Measurements from ENCODE around the gene CRYL1.
A peak's percentile ranks its signal among the peaks of the same experiment; 100 is the strongest.

The CRYL1 gene

GRCh38 chr13:20407759-20408158 lies 117.9 kb downstream of the CRYL1 start:
- intact Hi-C loops (cut with DNase I) = no loop called here
- DNase-seq = peak in 2 of 10 donors; percentile 13 to 31

- intact Hi-C loops (cut with DNase I) = no loop called here
- DNase-seq = peak in 3 of 10 donors; percentile 52 to 75 (median 53)
Measured at GRCh38 chr13:20405691-20406090, 120.0 kb downstream of the CRYL1 start.

DNA sequence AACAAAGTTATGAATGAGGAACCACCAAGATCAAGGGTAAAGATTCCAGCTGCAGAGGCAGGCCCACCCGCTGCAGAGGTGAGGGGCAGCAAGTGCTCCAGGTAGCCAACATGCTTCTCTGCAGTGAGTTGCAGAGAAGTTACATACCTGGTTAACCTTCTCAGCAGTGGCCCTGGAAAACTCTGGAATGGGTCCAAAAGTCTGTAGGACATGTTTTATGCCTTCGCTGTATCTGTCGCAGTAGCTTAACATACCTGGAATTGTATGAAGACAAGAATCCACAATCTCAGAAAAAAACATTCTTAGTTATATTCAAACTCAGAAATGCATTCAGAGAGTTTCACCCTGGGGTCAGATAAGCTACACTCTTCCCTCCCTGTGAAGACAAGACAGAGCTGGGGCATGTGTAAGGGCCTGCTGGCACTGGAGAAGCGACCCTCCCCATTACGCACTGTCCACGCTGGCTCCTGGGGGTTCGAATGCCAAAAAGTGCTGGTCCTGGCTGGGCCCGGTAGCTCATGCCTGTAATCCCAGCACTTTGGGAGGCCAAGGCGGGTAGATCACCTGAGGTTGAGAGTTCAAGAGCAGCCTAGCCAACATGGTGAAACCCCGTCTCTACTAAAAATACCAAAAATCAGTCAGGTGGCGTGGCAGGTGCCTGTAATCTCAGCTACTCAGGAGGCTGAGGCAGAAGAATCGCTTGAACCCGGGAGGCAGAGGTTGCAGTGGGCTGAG lies 121.0 kb downstream of the CRYL1 start:
- DNase-seq = peak in 3 of 10 donors; percentile 22 to 57 (median 48)

GRCh38 chr13:20403826-20404225 lies 121.8 kb downstream of the CRYL1 start:
- DNase-seq = peak in 2 of 10 donors; percentile 40 to 67
- intact Hi-C loops (cut with DNase I) = no loop called here

More for the DNA sequence above, 121.0 kb downstream of the CRYL1 start:
- intact Hi-C loops (cut with DNase I) = no loop called here

- intact Hi-C loops (cut with DNase I) = no loop called here
- DNase-seq = peak in 2 of 10 donors; percentile 57 to 76
Measured at GRCh38 chr13:20402881-20403280, 122.8 kb downstream of the CRYL1 start.

- intact Hi-C loops (cut with DNase I) = no loop called here
- peak in 3 of 10 donors; percentile 29 to 49 (median 47) for DNase-seq
Measured at GRCh38 chr13:20401931-20402856, 123.5 kb downstream of the CRYL1 start.

DNA sequence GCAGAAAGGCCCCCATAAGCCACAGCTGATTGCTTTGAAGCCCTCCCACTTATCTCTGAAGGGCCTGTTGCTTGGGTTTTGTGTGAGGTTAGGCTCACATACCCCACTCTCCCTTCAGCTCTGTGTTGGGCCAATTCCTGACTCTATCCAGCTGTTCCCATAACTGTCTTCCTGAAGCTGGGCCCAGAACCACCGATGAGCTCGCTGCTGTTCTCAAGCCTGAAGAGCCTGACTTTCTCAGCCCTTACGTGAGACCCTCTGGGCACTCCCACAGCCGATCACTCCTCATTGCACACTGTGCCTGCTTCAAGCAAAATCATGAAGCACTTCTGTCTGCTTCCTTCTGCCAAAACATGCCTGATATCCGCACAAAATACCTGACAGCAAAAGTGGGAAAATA lies 124.1 kb downstream of the CRYL1 start:
- DNase-seq = peak in 2 of 10 donors; percentile 9 to 26
- intact Hi-C loops (cut with DNase I) = no loop called here

DNA sequence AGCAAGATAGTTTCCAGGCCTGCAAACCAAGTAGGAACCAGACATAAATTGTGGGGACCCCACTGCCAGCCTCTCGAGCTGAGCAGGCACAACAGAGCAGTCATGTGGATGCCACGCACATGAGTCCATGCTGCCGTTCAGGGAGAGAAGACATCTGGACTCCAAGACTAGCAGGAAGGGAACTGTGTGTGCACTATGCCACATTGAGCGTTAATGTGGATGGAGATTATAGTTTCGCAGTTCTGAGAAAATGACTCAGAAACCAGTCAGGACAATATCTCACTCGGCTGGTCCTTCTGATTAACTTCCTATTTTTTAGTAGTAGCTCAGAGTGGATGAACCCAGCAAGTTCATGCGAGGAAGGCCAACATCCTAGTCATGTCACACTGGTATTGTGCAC lies 124.9 kb downstream of the CRYL1 start:
- intact Hi-C loops (cut with DNase I) = no loop called here
- peak in 2 of 10 donors; percentile 17 to 43 for DNase-seq

DNA sequence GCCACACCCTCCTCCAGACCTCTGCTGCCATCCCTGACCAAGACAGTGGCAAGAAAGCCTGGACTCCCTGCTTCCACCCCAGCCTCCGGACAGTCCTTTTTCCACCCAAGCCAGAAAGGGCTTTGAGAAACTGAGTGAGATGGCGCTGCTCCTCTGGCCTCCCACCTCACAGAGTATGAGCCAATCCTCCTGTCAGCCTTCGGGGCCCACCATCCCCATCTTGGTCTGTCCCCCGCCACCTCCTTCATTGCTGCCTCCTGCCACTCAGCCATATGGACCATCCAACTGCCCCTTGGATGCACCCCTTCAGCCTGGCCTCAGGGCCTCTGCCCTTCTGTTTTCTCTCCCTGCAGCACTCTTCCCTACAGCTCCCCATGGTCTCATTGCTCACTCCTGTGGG lies 125.7 kb downstream of the CRYL1 start:
- intact Hi-C loops (cut with DNase I) = no loop called here
- peak in 2 of 10 donors; percentile 29 to 43 for DNase-seq

GRCh38 chr13:20399515-20399914 lies 126.1 kb downstream of the CRYL1 start:
- peak in 2 of 10 donors; percentile 51 to 62 for DNase-seq
- intact Hi-C loops (cut with DNase I) = no loop called here

DNA sequence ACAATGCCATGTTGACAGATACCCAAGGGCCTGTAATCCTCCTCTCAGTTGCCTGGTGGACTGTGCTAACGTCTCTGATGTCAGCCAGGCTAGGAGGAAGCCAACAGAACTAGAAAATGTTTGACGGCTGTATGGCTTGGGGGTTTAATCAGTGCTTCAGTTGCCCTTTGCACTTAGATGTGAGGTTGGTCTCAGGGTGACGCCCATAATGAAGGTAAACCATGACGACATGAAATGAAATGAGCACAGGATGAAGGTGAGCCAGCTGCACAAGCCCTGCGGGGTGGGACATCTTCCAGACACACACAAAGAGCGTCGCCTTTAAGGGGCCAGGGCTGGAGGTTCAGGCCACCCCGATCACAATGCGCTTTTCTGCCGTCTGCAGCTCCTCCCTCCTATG lies 127.2 kb downstream of the CRYL1 start:
- intact Hi-C loops (cut with DNase I) = no loop called here
- DNase-seq = peak in 1 of 10 donors; percentile 33

- DNase-seq = peak in 2 of 10 donors; percentile 24 to 48
- intact Hi-C loops (cut with DNase I) = no loop called here
Measured at GRCh38 chr13:20397896-20398295, 127.8 kb downstream of the CRYL1 start.

- DNase-seq = peak in 1 of 10 donors; percentile 76
- intact Hi-C loops (cut with DNase I) = no loop called here
Measured at GRCh38 chr13:20395061-20395916, 130.4 kb downstream of the CRYL1 start.

- intact Hi-C loops (cut with DNase I) = no loop called here
- DNase-seq = peak in 1 of 10 donors; percentile 76
Measured at GRCh38 chr13:20394506-20394905, 131.2 kb downstream of the CRYL1 start.

GRCh38 chr13:20394169-20394501 lies 131.5 kb downstream of the CRYL1 start:
- no peak for DNase-seq
- intact Hi-C loops (cut with DNase I) = no loop called here

GRCh38 chr13:20393273-20394168 lies 132.1 kb downstream of the CRYL1 start:
- no peak for DNase-seq
- intact Hi-C loops (cut with DNase I) = no loop called here

GRCh38 chr13:20392530-20392929 lies 133.1 kb downstream of the CRYL1 start:
- DNase-seq = no peak
- intact Hi-C loops (cut with DNase I) = no loop called here

DNA sequence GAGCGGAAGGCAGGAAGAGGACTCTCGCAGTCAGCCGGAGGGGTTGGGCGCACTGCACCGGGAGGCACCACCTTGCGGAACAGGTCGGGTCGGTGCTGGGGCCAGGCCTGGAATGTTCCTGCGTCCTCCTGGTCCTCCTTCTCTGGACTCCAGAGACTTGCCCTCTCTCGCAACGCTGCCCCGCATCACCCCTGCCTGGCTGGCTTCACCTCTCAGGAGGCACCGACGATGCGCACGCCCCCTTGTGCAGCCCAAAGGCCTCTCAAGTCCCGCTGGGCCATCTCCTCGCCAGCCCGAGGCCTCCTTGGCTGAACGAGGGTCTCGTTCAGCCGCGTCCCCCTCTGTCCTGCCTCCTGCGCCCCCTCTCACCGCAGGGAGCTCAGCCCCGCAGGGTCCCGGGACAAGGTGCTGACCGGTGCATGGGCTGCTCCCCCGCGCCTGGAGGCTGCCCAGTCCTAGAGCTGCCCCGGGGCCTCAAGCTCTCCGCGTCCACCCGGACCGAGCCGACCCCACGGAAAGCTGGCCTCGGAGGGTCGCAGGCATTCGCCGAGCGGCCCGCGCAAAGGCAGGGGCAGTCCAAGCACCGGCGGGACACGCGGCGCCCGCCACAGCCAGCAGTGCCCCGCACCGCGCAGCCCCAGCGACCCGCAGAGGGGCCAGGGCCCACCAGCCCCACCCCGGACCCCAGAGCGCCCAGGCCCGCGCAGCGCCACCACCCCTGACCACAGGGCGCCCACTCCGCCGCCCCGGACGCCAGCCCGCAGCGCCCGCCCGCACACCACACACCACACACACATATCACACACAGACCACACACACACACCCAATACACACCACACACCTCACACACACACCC lies 133.8 kb downstream of the CRYL1 start:
- DNase-seq = peak in 1 of 10 donors; percentile 83
- intact Hi-C loops (cut with DNase I) = no loop called here

Measured in posterior cingulate gyrus (tissue), 11 donors.